Memory B cell (primary cell): Measurements from ENCODE around the gene RTL1.

ENCODE experiments used
- ATAC-seq: fragments of 150-1000 bp; cut with Tn5 transposase; 2 replicates; pipeline ENCODE4 v1.10.0; 2021; ENCODE audit warnings: low read depth, mild to moderate bottlenecking, moderate library complexity
- DNase-seq, 2 donors: peaks; one replicate each; pipeline ENCODE4 v3.0.0; 2022; ENCODE audit warnings: low spot score in 2 of 2
- H3K27ac Mint-ChIP-seq: one replicate; pipeline ENCODE4 v1.8.0; 2022; ENCODE audit warnings: mild to moderate bottlenecking, moderate library complexity, mixed read lengths
- H3K27me3 Mint-ChIP-seq: one replicate; pipeline ENCODE4 v1.8.0; 2022; ENCODE audit warnings: mixed read lengths
- H3K36me3 Mint-ChIP-seq: one replicate; pipeline ENCODE4 v1.8.0; 2022; ENCODE audit warnings: mild to moderate bottlenecking, mixed read lengths
- H3K4me1 Mint-ChIP-seq: one replicate; pipeline ENCODE4 v1.8.0; 2022; ENCODE audit warnings: mixed read lengths
- H3K4me3 Mint-ChIP-seq: one replicate; pipeline ENCODE4 v1.8.0; 2022; ENCODE audit warnings: mild to moderate bottlenecking, moderate library complexity, mixed read lengths
- H3K9me3 Mint-ChIP-seq: one replicate; pipeline ENCODE4 v1.8.0; 2022; ENCODE audit warnings: mixed read lengths

RTL1 gene

DNA sequence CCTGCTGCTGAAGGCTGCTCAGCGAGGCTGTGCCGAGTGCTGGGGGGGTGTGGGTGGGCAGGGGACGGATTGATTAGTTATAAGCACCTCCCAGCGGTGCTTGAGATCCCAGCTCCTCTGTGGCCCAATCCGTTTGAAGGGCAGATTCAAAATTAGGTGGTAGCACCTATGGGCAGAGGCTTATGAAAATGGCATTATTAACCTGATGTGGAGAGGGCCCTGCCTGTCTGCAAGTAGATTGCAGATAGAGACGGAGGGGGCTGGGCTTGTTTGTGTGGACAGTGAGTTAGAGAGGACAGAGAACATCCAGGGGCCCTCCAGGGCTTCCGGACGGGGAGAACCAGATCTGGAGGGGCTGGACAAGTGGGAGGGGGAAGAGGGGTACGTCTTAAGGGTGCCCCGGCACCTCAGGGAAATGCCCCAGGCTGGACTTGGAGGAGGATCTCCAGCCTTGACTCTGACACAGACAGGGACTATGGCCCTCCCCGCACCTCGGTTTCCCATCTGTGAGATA, at the start of gene RTL1:
RTL1 (minus strand) TSS at position 51 of the 514 bp plus-strand sequence. CDS start 18,934 bp downstream, outside the sequence.
- no peaks in the 10 kb centered on the region for H3K36me3 Mint-ChIP-seq
- DNase-seq: no peak
- H3K27ac Mint-ChIP-seq: no peak within 1 kb of the TSS
- no peak within 1 kb of the TSS for H3K4me3 Mint-ChIP-seq
- peaks cover 13% of the 10 kb centered on the region for H3K27me3 Mint-ChIP-seq
- no peaks in the 10 kb centered on the region for H3K9me3 Mint-ChIP-seq
- no peaks in the 10 kb centered on the region for H3K4me1 Mint-ChIP-seq
- no peak for ATAC-seq

DNA sequence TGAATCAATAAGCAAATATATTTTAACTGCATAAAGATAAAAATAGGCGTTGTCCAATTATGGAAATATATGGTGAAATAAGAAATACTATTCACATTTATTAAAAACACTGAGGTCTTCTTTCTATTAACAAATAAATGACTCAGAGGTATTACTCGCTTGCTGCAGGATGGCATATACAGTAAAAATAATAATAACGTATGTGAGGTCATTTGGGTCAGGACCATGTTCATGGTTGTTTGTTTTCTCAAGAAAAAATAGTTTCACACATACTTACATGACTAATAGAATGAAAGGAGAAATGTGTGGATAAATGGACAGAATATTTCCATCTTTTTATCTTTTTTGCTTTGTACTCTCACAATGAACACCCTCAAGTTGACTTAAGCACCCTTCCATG, 46.5 kb upstream of the RTL1 start:
- peaks cover 3% of the 10 kb centered on the region for H3K9me3 Mint-ChIP-seq
- no peak for ATAC-seq
- H3K4me1 Mint-ChIP-seq: no peaks in the 10 kb centered on the region
- peaks cover 2% of the 10 kb centered on the region for H3K27me3 Mint-ChIP-seq
- no peak for DNase-seq
- H3K4me3 Mint-ChIP-seq: no peak overlapping the region
- H3K36me3 Mint-ChIP-seq: no peaks in the 10 kb centered on the region
- no peak overlapping the region for H3K27ac Mint-ChIP-seq

DNA sequence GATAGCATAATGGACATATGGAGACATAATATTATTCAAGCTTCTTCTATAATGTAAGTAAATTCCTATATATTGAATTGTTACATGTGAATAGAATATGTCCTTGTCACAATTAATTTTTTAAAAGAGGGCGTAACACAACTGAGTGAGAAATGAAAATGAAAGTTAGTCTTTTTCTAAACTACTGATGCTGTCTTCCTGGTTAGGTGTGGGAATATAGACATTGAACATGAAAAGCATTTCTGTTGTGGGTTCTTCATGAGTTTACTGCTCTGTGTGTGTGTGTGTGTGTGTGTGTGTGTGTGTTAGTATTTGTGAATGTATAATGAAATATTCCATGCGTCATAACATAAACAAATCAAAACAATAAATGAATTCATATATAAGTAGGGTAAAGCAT, 40.5 kb upstream of the RTL1 start:
- Mint-ChIP-seq H3K27ac (no peak overlapping the region), H3K9me3 (peaks cover 3% of the 10 kb centered on the region), H3K4me1 (peaks cover 2% of the 10 kb centered on the region), H3K27me3 (peaks cover 2% of the 10 kb centered on the region), H3K4me3 (no peak overlapping the region), H3K36me3 (no peaks in the 10 kb centered on the region)
- ATAC-seq (no peak), DNase-seq (no peak)

DNA sequence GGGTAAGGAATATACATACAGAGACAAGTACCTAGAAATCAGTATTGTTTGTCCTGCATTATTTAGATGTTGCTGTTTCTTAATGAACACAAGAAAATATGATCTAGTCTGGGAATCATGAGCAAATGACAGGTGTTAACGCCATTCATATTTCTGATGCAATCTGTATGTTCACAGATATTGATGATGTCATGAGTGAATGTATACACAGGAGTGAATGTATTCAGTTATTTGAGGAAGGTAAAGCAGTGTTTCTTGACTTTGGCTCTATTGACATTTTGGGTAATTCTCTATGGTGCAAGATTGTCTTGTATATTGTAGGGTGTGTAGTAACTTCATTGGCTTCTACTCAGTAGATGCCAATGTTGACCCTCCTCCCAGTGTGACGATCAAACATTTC, 26.7 kb upstream of the RTL1 start:
- no peaks in the 10 kb centered on the region for H3K36me3 Mint-ChIP-seq
- ATAC-seq (no peak), DNase-seq (no peak)
- no peaks in the 10 kb centered on the region for H3K4me1 Mint-ChIP-seq
- H3K27ac Mint-ChIP-seq: no peak overlapping the region
- peaks cover 7% of the 10 kb centered on the region for H3K9me3 Mint-ChIP-seq
- H3K4me3 Mint-ChIP-seq: no peak overlapping the region
- no peaks in the 10 kb centered on the region for H3K27me3 Mint-ChIP-seq

DNA sequence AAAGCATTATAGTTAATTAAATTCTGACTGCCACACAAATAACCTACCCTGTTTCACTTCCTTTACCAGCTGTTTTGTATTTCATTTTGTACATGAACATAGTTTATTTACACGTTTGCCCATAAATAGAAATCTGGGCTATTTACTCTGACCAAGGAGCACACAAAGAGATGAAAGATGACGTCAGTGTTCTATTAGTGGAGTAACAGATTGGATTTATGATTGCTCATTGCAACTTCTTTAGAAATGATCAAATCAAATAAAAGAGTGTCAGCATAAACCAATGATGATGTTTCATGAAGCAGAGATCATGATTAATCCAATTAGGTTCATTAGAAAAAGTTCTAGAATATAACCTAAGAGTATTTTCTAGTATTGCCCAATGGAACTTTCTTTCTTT, 12.0 kb upstream of the RTL1 start:
- Mint-ChIP-seq H3K9me3 (peaks cover 4% of the 10 kb centered on the region), H3K4me1 (no peaks in the 10 kb centered on the region), H3K36me3 (no peaks in the 10 kb centered on the region), H3K4me3 (no peak overlapping the region), H3K27ac (no peak overlapping the region), H3K27me3 (no peaks in the 10 kb centered on the region)
- no peak for DNase-seq
- ATAC-seq: no peak

DNA sequence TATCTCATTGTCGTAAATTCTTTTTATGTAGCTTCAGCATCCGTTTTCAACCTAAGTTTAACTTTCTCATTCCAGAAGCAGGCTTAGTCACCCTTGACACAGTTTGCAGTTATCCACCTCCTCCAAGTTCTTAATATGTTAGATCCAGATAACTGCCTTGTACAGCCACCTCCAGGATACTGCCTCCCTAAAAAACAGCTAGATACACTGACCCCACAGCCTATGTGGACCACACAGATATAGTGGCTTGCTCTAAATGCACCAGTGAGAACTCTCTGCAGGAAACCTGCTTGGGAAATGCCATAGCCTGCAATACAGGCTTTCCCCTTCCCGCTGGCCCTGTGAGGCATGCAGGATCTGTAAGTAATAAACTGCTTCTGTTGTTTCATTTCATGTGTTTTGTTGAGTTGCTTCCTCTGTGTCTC, 11.1 kb upstream of the RTL1 start:
- ATAC-seq (no peak), DNase-seq (no peak)
- Mint-ChIP-seq H3K9me3 (peaks cover 4% of the 10 kb centered on the region), H3K4me3 (no peak overlapping the region), H3K4me1 (no peaks in the 10 kb centered on the region), H3K27ac (no peak overlapping the region), H3K27me3 (no peaks in the 10 kb centered on the region), H3K36me3 (no peaks in the 10 kb centered on the region)

DNA sequence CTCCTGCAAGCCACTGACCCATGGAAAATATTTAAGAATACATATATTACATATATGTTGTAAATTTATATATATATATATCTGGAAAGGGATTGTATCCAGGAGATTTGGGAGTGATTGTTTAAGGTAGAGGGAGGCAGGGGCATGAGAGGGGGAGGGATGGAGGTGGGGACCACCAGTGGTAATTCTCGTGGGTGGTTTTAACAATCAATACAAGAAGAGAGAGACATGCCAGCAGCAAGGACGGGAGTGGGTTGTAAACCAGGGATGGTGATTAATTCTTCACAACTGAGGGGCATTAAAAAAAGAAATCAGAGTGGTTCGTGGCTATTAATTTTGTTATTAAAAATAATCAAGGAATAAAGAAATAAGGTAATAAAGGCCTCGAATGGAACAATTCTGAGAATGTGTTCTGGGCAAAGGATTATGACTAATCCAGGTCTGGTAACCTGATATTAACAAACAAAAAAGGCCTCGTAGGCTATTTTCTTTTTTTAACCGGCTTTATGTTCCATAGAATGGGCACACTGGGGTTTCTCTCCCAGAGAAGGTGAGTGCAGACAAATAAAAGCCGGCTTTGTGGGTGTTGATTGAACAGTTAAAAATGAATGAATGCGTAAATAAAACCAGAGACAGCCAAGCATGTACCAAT, 8.3 kb upstream of the RTL1 start:
- Mint-ChIP-seq H3K36me3 (no peaks in the 10 kb centered on the region), H3K27me3 (no peaks in the 10 kb centered on the region), H3K9me3 (peaks cover 4% of the 10 kb centered on the region)

DNA sequence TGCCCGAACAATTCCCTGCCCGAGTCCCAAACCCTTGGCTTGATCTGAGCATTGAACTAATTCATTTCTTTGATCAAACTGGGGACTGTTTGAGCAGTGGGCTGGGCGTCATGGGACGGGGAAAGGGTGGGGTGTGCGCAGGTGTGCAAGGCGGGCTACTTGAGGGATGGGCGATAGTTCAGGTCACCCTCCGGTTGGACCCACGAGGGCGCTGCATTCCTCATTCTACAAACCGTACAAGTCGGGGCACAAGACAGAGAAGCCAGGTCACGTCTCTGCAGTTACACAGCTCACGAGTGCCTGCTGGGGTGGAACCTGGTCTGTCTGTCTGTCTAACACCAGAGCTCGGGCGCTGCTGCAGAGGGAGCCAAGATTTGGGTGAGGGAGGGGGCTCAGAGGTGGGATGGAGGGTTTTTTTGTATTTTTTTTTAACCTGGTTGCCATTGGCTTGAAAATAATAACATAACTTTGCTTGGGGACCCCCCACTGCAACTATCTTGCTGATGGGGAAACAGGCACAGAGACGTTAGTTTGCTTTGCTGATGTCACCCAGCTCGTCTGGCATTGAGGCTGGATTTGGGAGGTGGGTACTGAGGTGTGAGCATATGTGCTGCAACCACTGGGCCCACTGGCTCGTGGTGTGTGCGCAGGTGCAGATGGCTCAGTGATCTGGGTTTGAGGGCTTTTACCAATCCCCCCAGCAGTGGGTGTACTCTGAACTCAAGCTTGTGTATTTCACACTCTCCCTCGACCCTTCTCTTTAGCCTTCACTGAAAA, 7.6 kb upstream of the RTL1 start:
- H3K36me3 Mint-ChIP-seq: no peaks in the 10 kb centered on the region
- H3K4me1 Mint-ChIP-seq: no peaks in the 10 kb centered on the region
- H3K4me3 Mint-ChIP-seq: no peak overlapping the region
- no peak for ATAC-seq
- H3K27me3 Mint-ChIP-seq: no peaks in the 10 kb centered on the region
- no peak for DNase-seq
- H3K27ac Mint-ChIP-seq: no peak overlapping the region
- H3K9me3 Mint-ChIP-seq: peaks cover 4% of the 10 kb centered on the region

More for the DNA sequence above, 8.3 kb upstream of the RTL1 start:
- Mint-ChIP-seq H3K4me1 (no peaks in the 10 kb centered on the region), H3K27ac (no peak overlapping the region), H3K4me3 (no peak overlapping the region)
- DNase-seq (no peak), ATAC-seq (no peak)

DNA sequence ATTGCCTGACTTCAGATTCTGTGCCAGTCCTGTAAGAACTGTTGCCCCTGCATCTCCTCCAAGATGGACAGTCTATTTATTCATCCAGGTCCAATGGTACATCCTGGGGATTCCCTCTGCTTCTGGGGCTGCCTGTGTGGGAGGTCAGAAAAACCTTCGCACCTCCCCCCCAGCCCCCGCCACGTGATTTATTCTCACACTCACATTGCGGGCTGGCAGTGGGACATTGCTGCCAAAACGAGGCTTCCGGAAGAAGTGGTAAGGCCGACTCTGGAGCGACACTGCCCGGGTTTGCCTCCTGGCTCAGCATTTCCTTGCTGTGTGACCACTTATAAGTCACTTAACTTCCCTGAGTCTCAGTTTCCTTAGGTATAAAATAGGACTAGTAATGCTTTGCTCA, 5.9 kb upstream of the RTL1 start:
- Mint-ChIP-seq H3K4me3 (no peak overlapping the region), H3K27ac (no peak overlapping the region), H3K36me3 (no peaks in the 10 kb centered on the region), H3K9me3 (peaks cover 2% of the 10 kb centered on the region), H3K27me3 (no peaks in the 10 kb centered on the region), H3K4me1 (no peaks in the 10 kb centered on the region)
- DNase-seq (no peak), ATAC-seq (no peak)

DNA sequence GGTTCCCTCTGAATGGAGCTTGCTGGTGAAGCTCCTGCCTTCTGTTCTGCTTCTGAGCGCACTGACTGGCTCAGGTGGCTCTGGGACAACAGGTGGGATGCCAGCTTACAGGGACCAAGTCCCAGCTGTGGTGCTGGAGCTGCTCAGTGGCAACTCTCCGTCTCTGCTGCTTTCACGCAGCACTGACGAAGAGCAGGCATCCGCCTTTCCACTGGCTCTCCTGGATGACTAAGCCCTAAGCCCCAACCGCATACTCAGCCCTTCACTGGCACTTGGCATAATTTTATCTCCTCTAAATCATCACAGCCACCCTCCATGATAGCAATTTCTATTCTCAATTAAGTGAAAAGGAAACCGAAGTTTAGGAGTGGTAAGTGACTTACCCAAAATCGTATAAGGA, 3.7 kb upstream of the RTL1 start:
- Mint-ChIP-seq H3K4me1 (no peaks in the 10 kb centered on the region), H3K4me3 (no peak overlapping the region), H3K36me3 (no peaks in the 10 kb centered on the region), H3K27me3 (peaks cover 6% of the 10 kb centered on the region), H3K27ac (no peak overlapping the region), H3K9me3 (no peaks in the 10 kb centered on the region)
- DNase-seq (no peak), ATAC-seq (no peak)

DNA sequence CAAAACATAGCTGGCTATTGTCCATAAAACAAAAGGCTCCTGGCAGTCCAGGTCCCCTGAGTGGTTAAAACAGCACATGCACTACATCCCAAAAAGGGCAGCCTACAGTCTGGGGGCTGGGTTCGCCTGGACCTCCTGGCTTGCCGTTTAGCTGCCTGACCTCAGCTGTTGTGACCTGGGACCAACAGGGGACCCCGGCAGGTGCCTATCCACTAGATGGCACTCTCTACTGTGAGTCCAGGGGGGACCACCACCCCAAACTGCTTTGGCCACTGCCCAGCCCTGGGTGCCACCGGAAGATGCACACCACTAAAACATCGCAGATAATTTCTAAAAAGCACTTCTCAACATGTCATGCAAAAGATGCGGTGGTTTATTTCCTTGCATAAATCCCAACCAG, 2.9 kb upstream of the RTL1 start:
- no peaks in the 10 kb centered on the region for H3K4me1 Mint-ChIP-seq
- H3K36me3 Mint-ChIP-seq: no peaks in the 10 kb centered on the region
- no peak overlapping the region for H3K4me3 Mint-ChIP-seq
- H3K27me3 Mint-ChIP-seq: peaks cover 9% of the 10 kb centered on the region
- H3K27ac Mint-ChIP-seq: no peak overlapping the region
- DNase-seq (no peak), ATAC-seq (no peak)
- H3K9me3 Mint-ChIP-seq: no peaks in the 10 kb centered on the region

DNA sequence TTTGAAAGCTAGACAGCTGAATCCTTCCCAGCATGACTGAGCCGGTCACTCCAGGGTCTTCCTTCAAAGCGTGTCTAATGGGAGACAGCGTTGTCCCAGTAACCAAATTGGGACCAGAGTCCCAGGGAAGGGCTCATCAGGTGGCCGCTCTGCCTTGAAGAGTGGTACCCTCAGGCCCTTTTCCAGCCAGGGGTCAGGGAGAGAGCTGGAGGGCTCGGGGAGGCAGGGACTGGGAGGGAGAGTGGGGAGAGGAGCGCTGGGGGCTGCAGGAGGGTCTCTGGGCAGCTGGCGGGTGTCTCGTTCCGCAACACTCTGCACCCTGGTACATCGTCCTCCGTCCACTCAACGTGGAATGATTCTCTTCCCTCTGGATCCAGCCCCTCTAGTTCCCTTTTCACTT, 1.6 kb upstream of the RTL1 start:
- no peaks in the 10 kb centered on the region for H3K36me3 Mint-ChIP-seq
- H3K9me3 Mint-ChIP-seq: no peaks in the 10 kb centered on the region
- no peak overlapping the region for H3K27ac Mint-ChIP-seq
- DNase-seq: no peak
- no peak for ATAC-seq
- H3K4me1 Mint-ChIP-seq: no peaks in the 10 kb centered on the region
- H3K4me3 Mint-ChIP-seq: no peak overlapping the region
- H3K27me3 Mint-ChIP-seq: peaks cover 9% of the 10 kb centered on the region

DNA sequence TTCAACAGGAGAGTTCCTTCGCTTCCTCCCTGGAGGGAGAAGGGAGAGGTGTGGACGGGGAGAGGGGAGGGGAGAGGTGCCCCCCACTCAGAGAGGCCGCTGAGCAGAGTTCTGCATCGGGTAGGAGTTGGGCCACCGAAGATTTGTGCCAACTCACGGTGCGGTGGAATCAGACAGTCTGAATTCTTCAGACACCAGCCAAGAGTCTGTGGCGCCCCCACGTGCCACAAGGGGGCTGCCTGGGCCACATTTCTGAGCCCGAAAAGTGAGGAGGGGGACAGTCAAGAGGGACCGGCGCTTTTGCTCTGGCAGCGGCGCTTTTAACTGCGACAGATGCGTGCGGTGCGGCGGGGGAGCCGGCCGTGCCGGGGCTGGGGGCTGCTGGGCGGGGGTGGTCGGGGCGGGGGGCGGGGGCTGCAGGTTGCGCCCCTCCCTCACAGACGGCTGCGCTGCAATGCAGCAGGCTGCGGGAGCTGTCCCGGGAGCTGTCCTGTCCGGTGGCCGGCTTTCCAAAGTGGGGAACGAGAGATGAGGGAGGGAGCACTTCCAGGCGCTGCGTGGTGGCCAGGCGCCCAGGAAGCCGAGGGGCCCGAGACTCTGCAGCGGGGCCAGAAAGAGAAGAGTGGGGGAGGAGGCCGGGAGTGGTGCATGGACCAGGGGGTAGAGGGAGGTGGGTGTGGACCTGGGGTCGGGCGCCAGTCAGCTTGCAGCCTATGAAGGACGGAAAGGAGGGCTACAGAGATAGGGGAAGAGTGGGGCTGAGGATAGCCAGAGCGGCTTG, 975 bp upstream of the RTL1 start:
- ATAC-seq (no peak), DNase-seq (no peak)
- H3K36me3 Mint-ChIP-seq: no peaks in the 10 kb centered on the region
- no peak overlapping the region for H3K4me3 Mint-ChIP-seq
- no peak overlapping the region for H3K27ac Mint-ChIP-seq
- H3K27me3 Mint-ChIP-seq: peaks cover 11% of the 10 kb centered on the region
- H3K4me1 Mint-ChIP-seq: no peaks in the 10 kb centered on the region
- H3K9me3 Mint-ChIP-seq: no peaks in the 10 kb centered on the region

DNA sequence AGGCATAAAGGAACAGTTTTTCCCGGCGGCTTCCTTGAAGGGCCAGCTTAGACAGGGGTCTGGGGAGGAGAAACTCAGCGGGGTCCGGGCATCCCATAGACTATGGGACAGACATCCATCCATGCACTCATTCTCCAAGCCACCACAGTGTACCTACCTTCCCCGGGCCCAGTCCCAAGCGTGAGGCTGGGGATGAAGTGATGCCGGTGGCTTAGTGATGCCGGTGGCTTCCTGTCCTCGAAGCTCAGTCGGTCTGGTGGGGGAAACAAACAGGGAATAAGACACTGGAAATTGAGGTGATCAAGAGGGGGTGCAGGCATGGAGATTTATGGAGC, 421 bp downstream of the RTL1 start:
- no peak for ATAC-seq
- no peak for DNase-seq
- no peaks in the 10 kb centered on the region for H3K4me1 Mint-ChIP-seq
- no peak overlapping the region for H3K4me3 Mint-ChIP-seq
- H3K27me3 Mint-ChIP-seq: peaks cover 13% of the 10 kb centered on the region
- no peak overlapping the region for H3K27ac Mint-ChIP-seq
- no peaks in the 10 kb centered on the region for H3K36me3 Mint-ChIP-seq
- H3K9me3 Mint-ChIP-seq: no peaks in the 10 kb centered on the region
